ENCODE data around the gene IFI27. TPM values are rescaled to one million over a fixed set of nuclear protein-coding genes. Genes with fewer than 3 reads are reported as not detected.

The IFI27 gene
- total and polyA plus RNA-seq, 9 donors, result 44.5 to 413 (median 83.1) TPM

- WGBS, 3 donors, result 95 to 98% (median 96%) methylated on average over 2 of the region's 2 CpGs
- H3K27me3 ChIP-seq, result no peaks in the 10 kb centered on the region
- H3K9me3 ChIP-seq, result peaks cover 0 to 2% of the 10 kb centered on the region in 2 donors
- intact Hi-C loops (cut with DNase I), result no loop called here
- no peaks in the 10 kb centered on the region for H3K36me3 ChIP-seq
- no peak overlapping the region for H3K4me3 ChIP-seq
- H3K4me1 ChIP-seq (ENCODE audit: insufficient read depth), result peaks cover 20% of the 10 kb centered on the region
- no peak overlapping the region for H3K27ac ChIP-seq
- DNase-seq, result no peak
- TF ChIP-seq CTCF (IDR thresholded peaks at IDR 0.05), result no peak
- TF ChIP-seq EP300 (IDR thresholded peaks at IDR 0.05), result no peak
- no peak for TF ChIP-seq POLR2A (IDR thresholded peaks at IDR 0.05)
Observed at GRCh38 chr14:94075008-94075407, 35.5 kb upstream of the IFI27 start.

DNA sequence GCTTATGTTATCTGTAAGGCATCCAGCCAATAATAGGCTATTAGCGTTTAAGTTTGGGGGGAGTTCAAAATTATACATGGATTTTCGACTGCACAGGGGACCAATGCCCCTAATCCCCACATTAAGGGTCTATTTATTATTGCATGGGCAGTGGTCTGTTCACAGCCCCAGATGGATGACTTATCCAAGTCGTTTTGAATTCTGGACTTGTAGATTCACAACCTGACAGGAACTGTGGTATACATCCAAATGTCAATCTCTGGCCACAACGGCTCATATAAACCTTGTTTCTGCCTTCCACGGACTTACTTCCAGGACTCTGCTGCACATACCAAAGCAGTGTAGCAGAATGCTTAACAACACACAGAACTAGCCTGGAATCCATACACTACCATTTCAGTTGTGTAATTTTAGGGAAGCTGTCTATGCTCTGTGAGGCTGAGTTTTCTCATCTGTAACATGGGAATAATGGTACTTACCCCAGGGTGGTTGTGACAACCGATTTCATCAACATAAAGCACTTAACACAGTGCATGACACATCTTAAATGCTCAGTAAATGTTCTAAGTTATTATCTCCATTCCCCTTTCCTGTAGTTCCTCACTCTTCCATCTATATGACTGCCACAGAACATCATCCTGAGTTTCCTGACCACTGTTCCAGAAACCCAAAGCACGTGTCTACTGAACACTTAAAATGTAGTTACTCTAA, 33.3 kb upstream of the IFI27 start:
- Histone ChIP-seq H3K36me3 (no peaks in the 10 kb centered on the region), H3K27me3 (no peaks in the 10 kb centered on the region), H3K9me3 (peaks cover 0 to 2% of the 10 kb centered on the region in 2 donors), H3K4me1 (ENCODE audit: insufficient read depth) (peaks cover 21% of the 10 kb centered on the region), H3K27ac (no peak overlapping the region), H3K4me3 (peak overlapping the region; percentile 17)
- DNase-seq, result no peak
- intact Hi-C loops (cut with DNase I), result no loop called here
- TF ChIP-seq EP300 (IDR thresholded peaks at IDR 0.05), result no peak
- no peak for TF ChIP-seq CTCF (IDR thresholded peaks at IDR 0.05)
- no peak for TF ChIP-seq POLR2A (IDR thresholded peaks at IDR 0.05)
- WGBS, 3 donors, result 33 to 53% (median 50%) methylated on average over 7 of the region's 7 CpGs

GRCh38 chr14:94077823-94078222, 32.7 kb upstream of the IFI27 start:
- TF ChIP-seq CTCF (IDR thresholded peaks at IDR 0.05) (no peak), POLR2A (IDR thresholded peaks at IDR 0.05) (no peak), EP300 (IDR thresholded peaks at IDR 0.05) (no peak)
- no peak for DNase-seq
- Histone ChIP-seq H3K9me3 (peaks cover 0 to 2% of the 10 kb centered on the region in 2 donors), H3K4me1 (ENCODE audit: insufficient read depth) (peaks cover 21% of the 10 kb centered on the region), H3K27ac (no peak overlapping the region), H3K27me3 (no peaks in the 10 kb centered on the region), H3K36me3 (no peaks in the 10 kb centered on the region), H3K4me3 (peak overlapping the region; percentile 99)
- WGBS, 3 donors, result 39 to 62% (median 52%) methylated on average over 5 of the region's 5 CpGs
- intact Hi-C loops (cut with DNase I), result loop anchor here in 1 of 4 donors (1.0 kb wide), 1 partner anchor 13 kb away; no protein-coding TSS in a partner anchor

GRCh38 chr14:94079891-94080620, 30.5 kb upstream of the IFI27 start:
- H3K36me3 ChIP-seq, result no peaks in the 10 kb centered on the region
- H3K27ac ChIP-seq, result peak overlapping the region; percentile 1 to 79
- peak overlapping the region; percentile 99 for H3K4me3 ChIP-seq
- H3K27me3 ChIP-seq, result no peaks in the 10 kb centered on the region
- peaks cover 20% of the 10 kb centered on the region for H3K4me1 ChIP-seq (ENCODE audit: insufficient read depth)
- no peak for TF ChIP-seq EP300 (IDR thresholded peaks at IDR 0.05)
- no peak for TF ChIP-seq POLR2A (IDR thresholded peaks at IDR 0.05)
- TF ChIP-seq CTCF (IDR thresholded peaks at IDR 0.05), result no peak
- H3K9me3 ChIP-seq, result no peaks in the 10 kb centered on the region
- WGBS, 3 donors, result 0 to 1% (median 1%) methylated on average over 15 of the region's 15 CpGs
- DNase-seq, result no peak
- intact Hi-C loops (cut with DNase I), result no loop called here

Measured in ovary (tissue), 9 donors.